NOMO-1 (cell line): Measurements from ENCODE around the gene OR2T5.
"Not testable (repeated sequence)": the region's sequence is repeated elsewhere in the genome, so short reads cannot be mapped to it uniquely, and the experiment has no call there.

Experiments
- DNase-seq, 2 experiments: peaks; one replicate each; lab custom pipeline; 2025; ENCODE audit not compliant: unreplicated experiment in 2 of 2; lab: John Stamatoyannopoulos, UW

Gene OR2T5

GRCh38 chr1:248500305-248501035 lies 12.1 kb downstream of the OR2T5 start:
- DNase-seq: not testable (repeated sequence)

- not testable (repeated sequence) for DNase-seq
Measured at GRCh38 chr1:248507773-248508172, 19.4 kb downstream of the OR2T5 start, which contains the start of gene OR2G6. Gene OR2G6, plus strand, starts transcription at chr1:248508073. Its CDS starts 13,574 bp downstream, at chr1:248521647.

GRCh38 chr1:248510217-248510616 lies 21.8 kb downstream of the OR2T5 start:
- DNase-seq: not testable (repeated sequence)

GRCh38 chr1:248521856-248522255 lies 33.5 kb downstream of the OR2T5 start:
- no peak for DNase-seq

GRCh38 chr1:248537449-248537848 lies 49.1 kb downstream of the OR2T5 start:
- DNase-seq: not testable (repeated sequence)
